AG04449 (cell line): Measurements from ENCODE around the gene GPC1.

Experiments used
- CTCF ChIA-PET: fragments of 350-600 bp; formaldehyde crosslinking; extraction: SDS; loops from one replicate; lab custom pipeline; 2021; ENCODE audit warnings: antibody characterized with exemption; lab: Yijun Ruan, JAX
- POLR2A ChIA-PET: fragments of 400-600, 350-600 bp; formaldehyde crosslinking; extraction: SDS; loops from one replicate; lab custom pipeline; 2020; ENCODE audit warnings: antibody characterized with exemption, inconsistent platforms; lab: Yijun Ruan, JAX
- DNase-seq: peaks from one replicate; pipeline ENCODE4 v3.0.0-alpha.2; 2010; ENCODE audit warnings: low read depth, low spot score
- H3K4me3 ChIP-seq: 2 replicates; pipeline ENCODE4 v1.5.1; 2011; ENCODE audit warnings: low read depth, mild to moderate bottlenecking, control low read depth, low read length
- CTCF ChIP-seq: IDR thresholded peaks from one replicate; pipeline ENCODE4 v1.5.1; 2011; ENCODE audit warnings: mild to moderate bottlenecking, moderate library complexity, low read length, control low read depth, inconsistent platforms; ENCODE audit not compliant: insufficient read depth; ENCODE audit errors: missing control alignments

The GPC1 gene

GRCh38 chr2:240404174-240404852 is 31.1 kb upstream of the GPC1 start:
- TF ChIP-seq CTCF, result no peak
- no peak overlapping the region for H3K4me3 ChIP-seq
- DNase-seq, result no peak
- ChIA-PET POLR2A (no interaction called here), CTCF (no interaction called here)

GRCh38 chr2:240405133-240405532 is 30.3 kb upstream of the GPC1 start:
- H3K4me3 ChIP-seq, result no peak overlapping the region
- no peak for DNase-seq
- ChIA-PET CTCF (no interaction called here), POLR2A (no interaction called here)
- TF ChIP-seq CTCF, result no peak

GRCh38 chr2:240405684-240406313 is 29.7 kb upstream of the GPC1 start:
- no peak overlapping the region for H3K4me3 ChIP-seq
- no peak for DNase-seq
- TF ChIP-seq CTCF, result no peak
- ChIA-PET POLR2A (no interaction called here), CTCF (interaction anchor here (0.5 kb wide), 1 partner anchor 11 kb away, joined by 3 read pairs; no protein-coding TSS in a partner anchor)

- ChIA-PET CTCF (no interaction called here), POLR2A (no interaction called here)
- TF ChIP-seq CTCF, result no peak
- no peak overlapping the region for H3K4me3 ChIP-seq
- DNase-seq, result no peak
These were observed 28.4 kb upstream of the GPC1 start for GRCh38 chr2:240407090-240407489.

- no peak for TF ChIP-seq CTCF
- H3K4me3 ChIP-seq, result no peak overlapping the region
- ChIA-PET POLR2A (no interaction called here), CTCF (interaction anchor here (1.5 kb wide), 1 partner anchor 177 kb away, joined by 4 read pairs; no protein-coding TSS in a partner anchor)
- no peak for DNase-seq
These were observed 25.5 kb upstream of the GPC1 start for GRCh38 chr2:240410004-240410403.

- ChIA-PET POLR2A (no interaction called here), CTCF (interaction anchor here (1.5 kb wide), 1 partner anchor 178 kb away, joined by 4 read pairs; no protein-coding TSS in a partner anchor)
- no peak overlapping the region for H3K4me3 ChIP-seq
- TF ChIP-seq CTCF, result no peak
- DNase-seq, result no peak
These were observed 24.7 kb upstream of the GPC1 start for GRCh38 chr2:240410808-240411207.
